ENCODE data around the gene PC. TPM values are rescaled to one million over a fixed set of nuclear protein-coding genes. Genes with fewer than 3 reads are reported as not detected.

PC gene
- total RNA-seq, 2 experiments from 2014 or later: 5.6 to 6.5 TPM

- CTCF ChIA-PET: no interaction called here
- ATAC-seq: no peak
- POLR2A ChIA-PET: no interaction called here
- H3K27ac Mint-ChIP-seq: no peak overlapping the region
- no peaks in the 10 kb centered on the region for H3K27me3 Mint-ChIP-seq
- H3K4me3 Mint-ChIP-seq: no peak overlapping the region
- intact Hi-C loops (cut with micrococcal nuclease): no loop called here
- DNase-seq: no peak
- TF ChIP-seq CTCF (IDR thresholded peaks at IDR 0.05): no peak
- H3K4me1 Mint-ChIP-seq (ENCODE audit: low read depth): peaks cover 4% of the 10 kb centered on the region
- H3K36me3 Mint-ChIP-seq (ENCODE audit: low read depth): no peaks in the 10 kb centered on the region
- H3K9me3 Mint-ChIP-seq: no peaks in the 10 kb centered on the region
Observed at GRCh38 chr11:66951927-66952337, 6.3 kb downstream of the PC start.

GRCh38 chr11:66951135-66951534 lies 7.0 kb downstream of the PC start:
- ChIA-PET POLR2A (no interaction called here), CTCF (no interaction called here)
- Mint-ChIP-seq H3K27ac (no peak overlapping the region), H3K36me3 (ENCODE audit: low read depth) (no peaks in the 10 kb centered on the region), H3K27me3 (no peaks in the 10 kb centered on the region), H3K4me3 (no peak overlapping the region), H3K4me1 (ENCODE audit: low read depth) (no peaks in the 10 kb centered on the region), H3K9me3 (no peaks in the 10 kb centered on the region)
- ATAC-seq (no peak), DNase-seq (no peak)
- no peak for TF ChIP-seq CTCF (IDR thresholded peaks at IDR 0.05)
- intact Hi-C loops (cut with micrococcal nuclease): no loop called here

- ATAC-seq (peak; percentile 42), DNase-seq (peak; percentile 49)
- ChIA-PET POLR2A (no interaction called here), CTCF (interaction anchor here (0.7 kb wide), 1 partner anchor 355 kb away, joined by 3 read pairs; no protein-coding TSS in a partner anchor)
- Mint-ChIP-seq H3K36me3 (ENCODE audit: low read depth) (no peaks in the 10 kb centered on the region), H3K4me1 (ENCODE audit: low read depth) (no peaks in the 10 kb centered on the region), H3K27me3 (no peaks in the 10 kb centered on the region), H3K9me3 (no peaks in the 10 kb centered on the region), H3K27ac (no peak overlapping the region), H3K4me3 (no peak overlapping the region)
- intact Hi-C loops (cut with micrococcal nuclease): no loop called here
- TF ChIP-seq CTCF (IDR thresholded peaks at IDR 0.05): no peak
Observed at GRCh38 chr11:66950112-66950535, 8.1 kb downstream of the PC start.

GRCh38 chr11:66938582-66939135 lies 19.5 kb downstream of the PC start:
- no peaks in the 10 kb centered on the region for H3K4me1 Mint-ChIP-seq (ENCODE audit: low read depth)
- H3K4me3 Mint-ChIP-seq: no peak overlapping the region
- peaks cover 2% of the 10 kb centered on the region for H3K36me3 Mint-ChIP-seq (ENCODE audit: low read depth)
- TF ChIP-seq CTCF (IDR thresholded peaks at IDR 0.05): no peak
- DNase-seq (no peak), ATAC-seq (no peak)
- H3K27me3 Mint-ChIP-seq: no peaks in the 10 kb centered on the region
- ChIA-PET CTCF (no interaction called here), POLR2A (no interaction called here)
- intact Hi-C loops (cut with micrococcal nuclease): no loop called here
- no peak overlapping the region for H3K27ac Mint-ChIP-seq
- no peaks in the 10 kb centered on the region for H3K9me3 Mint-ChIP-seq

GRCh38 chr11:66937193-66937733 lies 20.9 kb downstream of the PC start:
- Mint-ChIP-seq H3K27ac (no peak overlapping the region), H3K27me3 (no peaks in the 10 kb centered on the region), H3K9me3 (no peaks in the 10 kb centered on the region), H3K36me3 (ENCODE audit: low read depth) (peaks cover 2% of the 10 kb centered on the region), H3K4me1 (ENCODE audit: low read depth) (no peaks in the 10 kb centered on the region), H3K4me3 (no peak overlapping the region)
- no peak for TF ChIP-seq CTCF (IDR thresholded peaks at IDR 0.05)
- ATAC-seq (no peak), DNase-seq (no peak)
- POLR2A ChIA-PET: interaction anchor here (0.7 kb wide), 1 partner anchor 53 kb away, joined by 3 read pairs; no protein-coding TSS in a partner anchor
- CTCF ChIA-PET: interaction anchor here (1.1 kb wide), 1 partner anchor 22 kb away, joined by 3 read pairs; no protein-coding TSS in a partner anchor
- intact Hi-C loops (cut with micrococcal nuclease): no loop called here
